GM15510 (cell line): ENCODE data around the gene PARD6G.
A peak's percentile ranks its signal among the peaks of the same experiment; 100 is the strongest.

ENCODE experiments used
- POLR2A ChIP-seq: IDR thresholded peaks from 3 replicates; pipeline ENCODE4 v1.6.1; 2011; ENCODE audit warnings: borderline replicate concordance; ENCODE audit not compliant: insufficient read length; ENCODE audit errors: extremely low read depth

Gene PARD6G

GRCh38 chr18:80198391-80198790 is 48.9 kb downstream of the PARD6G start:
- no peak for TF ChIP-seq POLR2A

- TF ChIP-seq POLR2A: no peak
Observed at GRCh38 chr18:80197528-80197927, 49.8 kb downstream of the PARD6G start.

GRCh38 chr18:80196528-80197320 is 50.6 kb downstream of the PARD6G start:
- no peak for TF ChIP-seq POLR2A

- TF ChIP-seq POLR2A: peak; percentile 14
Observed at GRCh38 chr18:80194874-80195570, 52.3 kb downstream of the PARD6G start.

- TF ChIP-seq POLR2A: no peak
Observed at GRCh38 chr18:80193701-80194100, 53.6 kb downstream of the PARD6G start.

- TF ChIP-seq POLR2A: no peak
Observed at GRCh38 chr18:80192653-80193385, 54.5 kb downstream of the PARD6G start.

- no peak for TF ChIP-seq POLR2A
Observed at GRCh38 chr18:80191907-80192652, 55.2 kb downstream of the PARD6G start.

- TF ChIP-seq POLR2A: no peak
Observed at GRCh38 chr18:80191264-80191663, 56.0 kb downstream of the PARD6G start.

GRCh38 chr18:80190311-80190710 is 57.0 kb downstream of the PARD6G start:
- no peak for TF ChIP-seq POLR2A

GRCh38 chr18:80189531-80189865 is 57.8 kb downstream of the PARD6G start:
- no peak for TF ChIP-seq POLR2A

- no peak for TF ChIP-seq POLR2A
Observed at GRCh38 chr18:80188643-80189530, 58.4 kb downstream of the PARD6G start.

GRCh38 chr18:80187956-80188642 is 59.2 kb downstream of the PARD6G start:
- TF ChIP-seq POLR2A: no peak

GRCh38 chr18:80185545-80185944 is 61.8 kb downstream of the PARD6G start:
- TF ChIP-seq POLR2A: no peak
